H1 (cell line): ENCODE measurements around the gene RPTOR. TPM values are rescaled to one million over a fixed set of nuclear protein-coding genes. Genes with fewer than 3 reads are reported as not detected.

Experiments
- CREB1 ChIP-seq: IDR thresholded peaks from 2 replicates; pipeline ENCODE4 v1.6.1; 2012; ENCODE audit warnings: inconsistent platforms
- MAX ChIP-seq: IDR thresholded peaks from 2 replicates; pipeline ENCODE4 v1.6.1; 2012; ENCODE audit warnings: inconsistent platforms
- polyA plus RNA-seq, 7 experiments: library from polyadenylated mRNA; depleted of rRNA in 3 of 7; stranded (reverse) in 5 of 7; unstranded in 2 of 7; fragments of >200 nt in 5 of 7; fragments of 200-250 nt in 2 of 7; gene quantifications; 1 replicate in 5 of 7; 2 replicates in 1 of 7; 4 replicates in 1 of 7; pipeline versions ENCODE4 v1.2.1 to v1.2.3, GENCODE V29; 2011 to 2013; ENCODE audit warnings: missing spikeins in 2 of 7, mixed read lengths in 2 of 7
- total RNA-seq: library from RNA; stranded (reverse); fragmentation: NEBNext Ultra II Directional; extraction: Animal tissue kit (Norgen Biotek cat#: 25700); gene quantifications from 2 replicates; pipeline ENCODE4 v1.2.1, GENCODE V29; 2021
- TF ChIP-seq, protein P1 (sequence below): IDR thresholded peaks from 2 replicates; pipeline ENCODE4 v1.6.1; 2011; ENCODE audit warnings: low read length, improper control_type of control experiment

The RPTOR gene
- total and polyA plus RNA-seq, 2 of the 8 experiments (the other 6 are each of a cell fraction or from before 2014, with no cell fraction given), result 6.9 to 28.7 TPM

DNA sequence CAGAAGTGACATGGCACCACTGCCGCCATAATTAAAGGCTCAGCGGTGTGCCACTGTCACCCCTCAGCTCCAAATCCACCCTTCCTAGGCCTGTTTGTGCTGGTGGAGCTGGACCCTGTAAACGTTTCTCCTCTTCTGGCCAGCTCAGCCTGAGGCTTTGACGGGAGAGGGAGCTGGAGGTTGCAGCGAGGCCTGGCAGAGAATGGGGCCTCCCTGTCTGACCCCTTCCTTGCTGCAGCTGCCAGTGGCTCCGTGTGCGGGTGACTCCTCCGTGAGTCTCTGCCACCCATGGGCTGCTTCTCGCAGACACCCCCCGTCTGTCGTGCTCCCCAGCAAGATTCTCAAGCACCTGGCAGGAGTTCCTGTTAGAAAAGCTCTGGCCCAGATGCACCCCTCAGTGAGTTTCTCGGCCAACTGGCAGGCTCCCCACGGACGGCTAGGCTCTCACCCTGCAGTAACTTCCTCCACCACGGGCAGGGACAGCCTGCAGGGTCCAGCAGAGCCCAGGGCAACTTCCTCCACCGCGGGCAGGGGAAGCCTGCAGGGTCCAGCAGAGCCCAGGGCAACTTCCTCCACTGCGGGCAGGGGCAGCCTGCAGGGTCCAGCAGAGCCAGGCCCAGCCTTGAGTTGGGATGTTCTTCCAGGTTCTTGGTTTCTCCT is 442.3 kb downstream of the RPTOR start (continued):
- TF ChIP-seq, protein P1, sequence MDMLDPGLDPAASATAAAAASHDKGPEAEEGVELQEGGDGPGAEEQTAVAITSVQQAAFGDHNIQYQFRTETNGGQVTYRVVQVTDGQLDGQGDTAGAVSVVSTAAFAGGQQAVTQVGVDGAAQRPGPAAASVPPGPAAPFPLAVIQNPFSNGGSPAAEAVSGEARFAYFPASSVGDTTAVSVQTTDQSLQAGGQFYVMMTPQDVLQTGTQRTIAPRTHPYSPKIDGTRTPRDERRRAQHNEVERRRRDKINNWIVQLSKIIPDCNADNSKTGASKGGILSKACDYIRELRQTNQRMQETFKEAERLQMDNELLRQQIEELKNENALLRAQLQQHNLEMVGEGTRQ, result no peak
- TF ChIP-seq CREB1 (no peak), MAX (no peak)
